AG04449 (cell line): ENCODE data around the gene LARGE2.

ENCODE experiments used
- CTCF ChIA-PET: fragments of 350-600 bp; formaldehyde crosslinking; extraction: SDS; loops from one replicate; lab custom pipeline; 2021; ENCODE audit warnings: antibody characterized with exemption; lab: Yijun Ruan, JAX
- POLR2A ChIA-PET: fragments of 400-600, 350-600 bp; formaldehyde crosslinking; extraction: SDS; loops from one replicate; lab custom pipeline; 2020; ENCODE audit warnings: antibody characterized with exemption, inconsistent platforms; lab: Yijun Ruan, JAX
- DNase-seq: peaks from one replicate; pipeline ENCODE4 v3.0.0-alpha.2; 2010; ENCODE audit warnings: low read depth, low spot score
- H3K4me3 ChIP-seq: 2 replicates; pipeline ENCODE4 v1.5.1; 2011; ENCODE audit warnings: low read depth, mild to moderate bottlenecking, control low read depth, low read length
- CTCF ChIP-seq: IDR thresholded peaks from one replicate; pipeline ENCODE4 v1.5.1; 2011; ENCODE audit warnings: mild to moderate bottlenecking, moderate library complexity, low read length, control low read depth, inconsistent platforms; ENCODE audit not compliant: insufficient read depth; ENCODE audit errors: missing control alignments

The LARGE2 gene

GRCh38 chr11:45926536-45927331, 4.3 kb downstream of the LARGE2 start:
- H3K4me3 ChIP-seq, result no peak overlapping the region
- TF ChIP-seq CTCF, result no peak
- ChIA-PET CTCF (interaction anchor here (0.9 to 6.1 kb wide), 2 partner anchors 38 to 54 kb away, joined by 3 to 28 read pairs; no protein-coding TSS in a partner anchor), POLR2A (no interaction called here)
- DNase-seq, result no peak

GRCh38 chr11:45927332-45927683, 4.9 kb downstream of the LARGE2 start:
- H3K4me3 ChIP-seq, result no peak overlapping the region
- POLR2A ChIA-PET, result no interaction called here
- no peak for TF ChIP-seq CTCF
- DNase-seq, result no peak
- CTCF ChIA-PET, result interaction anchor here (0.9 to 6.1 kb wide), 4 partner anchors 9 to 79 kb away, joined by 3 to 28 read pairs (median 3); no protein-coding TSS in a partner anchor

GRCh38 chr11:45927684-45928413, 5.4 kb downstream of the LARGE2 start:
- DNase-seq, result no peak
- TF ChIP-seq CTCF, result no peak
- POLR2A ChIA-PET, result no interaction called here
- CTCF ChIA-PET, result interaction anchor here (0.9 to 6.1 kb wide), 3 partner anchors 9 to 79 kb away, joined by 3 to 28 read pairs (median 3); no protein-coding TSS in a partner anchor
- no peak overlapping the region for H3K4me3 ChIP-seq

- no peak overlapping the region for H3K4me3 ChIP-seq
- ChIA-PET CTCF (interaction anchor here (1.2 to 6.1 kb wide), 2 partner anchors 8 to 37 kb away, joined by 3 to 28 read pairs; no protein-coding TSS in a partner anchor), POLR2A (no interaction called here)
- no peak for TF ChIP-seq CTCF
- DNase-seq, result no peak
Measured at GRCh38 chr11:45928535-45929215, 6.2 kb downstream of the LARGE2 start.

- CTCF ChIA-PET, result interaction anchor here (1.8 to 6.1 kb wide), 2 partner anchors 36 to 56 kb away, joined by 6 to 28 read pairs; no protein-coding TSS in a partner anchor
- POLR2A ChIA-PET, result interaction anchor here (1.0 kb wide), 1 partner anchor 12 kb away, joined by 3 read pairs; the partner anchor contains the start of gene PEX16
Measured at GRCh38 chr11:45929486-45930030, 7.1 kb downstream of the LARGE2 start.

More at GRCh38 chr11:45929486-45930030, 7.1 kb downstream of the LARGE2 start:
- no peak overlapping the region for H3K4me3 ChIP-seq
- TF ChIP-seq CTCF, result no peak
- no peak for DNase-seq
